Neural cell (in vitro differentiated cells): Measurements from ENCODE around the gene INAFM1. TPM values are rescaled to one million over a fixed set of nuclear protein-coding genes. Genes with fewer than 3 reads are reported as not detected.

Source experiments
- H2AFZ ChIP-seq: fragments of 200-600, 300-800 bp; sonication (generic), shearing (Covaris generic); 2 replicates; pipeline ENCODE4 v1.6.0; 2014; ENCODE audit warnings: low read depth, mild to moderate bottlenecking, antibody characterized with exemption, low read length, moderate library complexity
- H3F3A ChIP-seq: fragments of 200-600 bp; shearing (Covaris generic); 2 replicates; pipeline ENCODE4 v1.6.1; 2016; ENCODE audit warnings: mild to moderate bottlenecking, moderate library complexity, mixed read lengths, antibody characterized with exemption, low read length; ENCODE audit not compliant: insufficient read depth, poor library complexity, severe bottlenecking
- H3K27ac ChIP-seq: fragments of 200-600, 300-800 bp; sonication (generic), shearing (Covaris generic); 2 replicates; pipeline ENCODE4 v1.5.1; 2014; ENCODE audit warnings: mild to moderate bottlenecking, low read length, moderate library complexity
- H3K27me3 ChIP-seq: fragments of 300-800, 200-600 bp; sonication (generic), shearing (Covaris generic); 2 replicates; pipeline ENCODE4 v1.6.0; 2014; ENCODE audit warnings: mild to moderate bottlenecking, low read depth, low read length, moderate library complexity; ENCODE audit not compliant: insufficient read depth
- H3K36me3 ChIP-seq: fragments of 300-800, 200-600 bp; sonication (generic), shearing (Covaris generic); 2 replicates; pipeline ENCODE4 v1.5.1; 2014; ENCODE audit warnings: mild to moderate bottlenecking, antibody characterized with exemption, low read length, moderate library complexity; ENCODE audit not compliant: insufficient read depth
- H3K4me2 ChIP-seq: fragments of 300-800, 200-600 bp; sonication (generic), shearing (Covaris generic); 2 replicates; pipeline ENCODE4 v1.6.0; 2014; ENCODE audit warnings: mild to moderate bottlenecking, low read length
- H3K4me3 ChIP-seq: fragments of 300-800, 200-600 bp; sonication (generic), shearing (Covaris generic); 2 replicates; pipeline ENCODE4 v1.5.1; 2014; ENCODE audit warnings: mild to moderate bottlenecking, low read length, moderate library complexity
- H3K79me2 ChIP-seq: fragments of 200-600 bp; shearing (Covaris generic); replicated peaks from 2 replicates; pipeline ENCODE4 v1.6.0; 2014; ENCODE audit warnings: mild to moderate bottlenecking, low read length, moderate library complexity; ENCODE audit not compliant: insufficient read depth
- H3K9ac ChIP-seq: fragments of 300-800, 200-600 bp; sonication (generic), shearing (Covaris generic); 2 replicates; pipeline ENCODE4 v1.6.1; 2016; ENCODE audit warnings: mild to moderate bottlenecking, low read length, mixed read lengths
- H3K9me2 ChIP-seq: fragments of 200-600 bp; shearing (Covaris generic); 2 replicates; pipeline ENCODE4 v1.6.1; 2016; ENCODE audit warnings: mild to moderate bottlenecking, low read length, mixed read lengths; ENCODE audit not compliant: insufficient read depth
- H3K9me3 ChIP-seq: fragments of 200-600, 300-800 bp; sonication (generic), shearing (Covaris generic); 2 replicates; pipeline ENCODE4 v1.6.1; 2016; ENCODE audit warnings: mild to moderate bottlenecking, mixed run types, low read length, moderate library complexity, mixed read lengths
- H4K20me1 ChIP-seq: fragments of 200-600 bp; shearing (Covaris generic); 2 replicates; pipeline ENCODE4 v1.6.1; 2016; ENCODE audit warnings: mild to moderate bottlenecking, mixed run types; ENCODE audit not compliant: insufficient read depth
- CTCF ChIP-seq: fragments of 450-650 bp; IDR thresholded peaks from 2 replicates; pipeline ENCODE4 v1.5.1; 2014; ENCODE audit warnings: antibody characterized with exemption, mild to moderate bottlenecking, moderate library complexity; ENCODE audit not compliant: poor library complexity, severe bottlenecking
- EP300 ChIP-seq: fragments of 450-650 bp; conservative IDR thresholded peaks from 2 replicates; pipeline ENCODE4 v1.6.1; 2014; ENCODE audit warnings: antibody characterized with exemption, mild to moderate bottlenecking, moderate library complexity; ENCODE audit not compliant: poor library complexity, severe bottlenecking
- EZH2 ChIP-seq: fragments of 200-600, 300-800 bp; shearing (Covaris generic), sonication (generic); IDR thresholded peaks from 2 replicates; pipeline ENCODE4 v1.6.1; 2014; ENCODE audit warnings: antibody characterized with exemption, low read length, borderline replicate concordance, mild to moderate bottlenecking; ENCODE audit not compliant: insufficient read depth, poor library complexity, severe bottlenecking
- MXI1 ChIP-seq: fragments of 450-650 bp; conservative IDR thresholded peaks from 2 replicates; pipeline ENCODE4 v1.6.1; 2014; ENCODE audit warnings: antibody characterized with exemption, mild to moderate bottlenecking; ENCODE audit not compliant: poor library complexity, severe bottlenecking
- POLR2AphosphoS5 ChIP-seq: IDR thresholded peaks from 2 replicates; pipeline ENCODE4 v1.6.1; 2012
- RAD21 ChIP-seq: fragments of 450-650 bp; conservative IDR thresholded peaks from 2 replicates; pipeline ENCODE4 v1.6.1; 2014; ENCODE audit warnings: antibody characterized with exemption, mild to moderate bottlenecking, moderate library complexity
- SMC3 ChIP-seq: fragments of 450-650 bp; conservative IDR thresholded peaks from 2 replicates; pipeline ENCODE4 v1.6.1; 2014; ENCODE audit warnings: antibody characterized with exemption, mild to moderate bottlenecking, moderate library complexity; ENCODE audit not compliant: poor library complexity
- TAF1 ChIP-seq: IDR thresholded peaks from 2 replicates; pipeline ENCODE4 v1.6.1; 2012; ENCODE audit warnings: low read depth
- polyA plus RNA-seq: library from polyadenylated mRNA; depleted of rRNA; stranded (reverse); fragments of >200 nt; gene quantifications from 2 replicates; pipeline ENCODE4 v1.2.3, GENCODE V29; 2014
- TF ChIP-seq, protein P1 (sequence below): IDR thresholded peaks from 2 replicates; pipeline ENCODE4 v1.6.1; 2012; ENCODE audit warnings: borderline replicate concordance

Gene INAFM1
- polyA plus RNA-seq, 1 donor from 2014 or later, result 11.5 TPM

- Histone ChIP-seq H3K27ac (no peak overlapping the region), H3K4me2 (no peak overlapping the region), H3K79me2 (no peaks in the 10 kb centered on the region), H3K4me3 (no peak overlapping the region), H3K9me3 (no peaks in the 10 kb centered on the region), H2AFZ (no peak overlapping the region), H3K9ac (no peak overlapping the region), H4K20me1 (no peaks in the 10 kb centered on the region), H3K36me3 (no peaks in the 10 kb centered on the region), H3K27me3 (no peaks in the 10 kb centered on the region), H3K9me2 (no peaks in the 10 kb centered on the region), H3F3A (no peaks in the 10 kb centered on the region)
- TF ChIP-seq EP300, result no peak
- TF ChIP-seq POLR2AphosphoS5, result no peak
- no peak for TF ChIP-seq RAD21
- no peak for TF ChIP-seq EZH2
- TF ChIP-seq CTCF, result no peak
- TF ChIP-seq, protein P1, sequence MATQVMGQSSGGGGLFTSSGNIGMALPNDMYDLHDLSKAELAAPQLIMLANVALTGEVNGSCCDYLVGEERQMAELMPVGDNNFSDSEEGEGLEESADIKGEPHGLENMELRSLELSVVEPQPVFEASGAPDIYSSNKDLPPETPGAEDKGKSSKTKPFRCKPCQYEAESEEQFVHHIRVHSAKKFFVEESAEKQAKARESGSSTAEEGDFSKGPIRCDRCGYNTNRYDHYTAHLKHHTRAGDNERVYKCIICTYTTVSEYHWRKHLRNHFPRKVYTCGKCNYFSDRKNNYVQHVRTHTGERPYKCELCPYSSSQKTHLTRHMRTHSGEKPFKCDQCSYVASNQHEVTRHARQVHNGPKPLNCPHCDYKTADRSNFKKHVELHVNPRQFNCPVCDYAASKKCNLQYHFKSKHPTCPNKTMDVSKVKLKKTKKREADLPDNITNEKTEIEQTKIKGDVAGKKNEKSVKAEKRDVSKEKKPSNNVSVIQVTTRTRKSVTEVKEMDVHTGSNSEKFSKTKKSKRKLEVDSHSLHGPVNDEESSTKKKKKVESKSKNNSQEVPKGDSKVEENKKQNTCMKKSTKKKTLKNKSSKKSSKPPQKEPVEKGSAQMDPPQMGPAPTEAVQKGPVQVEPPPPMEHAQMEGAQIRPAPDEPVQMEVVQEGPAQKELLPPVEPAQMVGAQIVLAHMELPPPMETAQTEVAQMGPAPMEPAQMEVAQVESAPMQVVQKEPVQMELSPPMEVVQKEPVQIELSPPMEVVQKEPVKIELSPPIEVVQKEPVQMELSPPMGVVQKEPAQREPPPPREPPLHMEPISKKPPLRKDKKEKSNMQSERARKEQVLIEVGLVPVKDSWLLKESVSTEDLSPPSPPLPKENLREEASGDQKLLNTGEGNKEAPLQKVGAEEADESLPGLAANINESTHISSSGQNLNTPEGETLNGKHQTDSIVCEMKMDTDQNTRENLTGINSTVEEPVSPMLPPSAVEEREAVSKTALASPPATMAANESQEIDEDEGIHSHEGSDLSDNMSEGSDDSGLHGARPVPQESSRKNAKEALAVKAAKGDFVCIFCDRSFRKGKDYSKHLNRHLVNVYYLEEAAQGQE, result no peak
- TF ChIP-seq TAF1, result no peak
- TF ChIP-seq SMC3, result no peak
- TF ChIP-seq MXI1, result no peak
Observed at GRCh38 chr19:47258895-47259555, 15.7 kb upstream of the INAFM1 start.

GRCh38 chr19:47260476-47260875, 14.2 kb upstream of the INAFM1 start:
- Histone ChIP-seq H3K79me2 (no peaks in the 10 kb centered on the region), H3K36me3 (no peaks in the 10 kb centered on the region), H3K4me2 (no peak overlapping the region)

More at GRCh38 chr19:47260476-47260875, 14.2 kb upstream of the INAFM1 start:
- H3K4me3 ChIP-seq, result no peak overlapping the region
- H3K9me3 ChIP-seq, result no peaks in the 10 kb centered on the region
- H4K20me1 ChIP-seq, result no peaks in the 10 kb centered on the region
- H3K9ac ChIP-seq, result no peak overlapping the region
- H3F3A ChIP-seq, result no peaks in the 10 kb centered on the region
- TF ChIP-seq, protein P1, result no peak
- no peak for TF ChIP-seq EP300
- TF ChIP-seq TAF1, result no peak
- TF ChIP-seq CTCF, result no peak
- no peak for TF ChIP-seq RAD21
- no peak for TF ChIP-seq SMC3
- TF ChIP-seq POLR2AphosphoS5, result no peak
- no peak for TF ChIP-seq EZH2
- no peak for TF ChIP-seq MXI1
- no peak overlapping the region for H2AFZ ChIP-seq
- H3K9me2 ChIP-seq, result no peaks in the 10 kb centered on the region
- H3K27me3 ChIP-seq, result no peaks in the 10 kb centered on the region
- H3K27ac ChIP-seq, result no peak overlapping the region
